ENCODE data around the gene ZNF70.

DNA sequence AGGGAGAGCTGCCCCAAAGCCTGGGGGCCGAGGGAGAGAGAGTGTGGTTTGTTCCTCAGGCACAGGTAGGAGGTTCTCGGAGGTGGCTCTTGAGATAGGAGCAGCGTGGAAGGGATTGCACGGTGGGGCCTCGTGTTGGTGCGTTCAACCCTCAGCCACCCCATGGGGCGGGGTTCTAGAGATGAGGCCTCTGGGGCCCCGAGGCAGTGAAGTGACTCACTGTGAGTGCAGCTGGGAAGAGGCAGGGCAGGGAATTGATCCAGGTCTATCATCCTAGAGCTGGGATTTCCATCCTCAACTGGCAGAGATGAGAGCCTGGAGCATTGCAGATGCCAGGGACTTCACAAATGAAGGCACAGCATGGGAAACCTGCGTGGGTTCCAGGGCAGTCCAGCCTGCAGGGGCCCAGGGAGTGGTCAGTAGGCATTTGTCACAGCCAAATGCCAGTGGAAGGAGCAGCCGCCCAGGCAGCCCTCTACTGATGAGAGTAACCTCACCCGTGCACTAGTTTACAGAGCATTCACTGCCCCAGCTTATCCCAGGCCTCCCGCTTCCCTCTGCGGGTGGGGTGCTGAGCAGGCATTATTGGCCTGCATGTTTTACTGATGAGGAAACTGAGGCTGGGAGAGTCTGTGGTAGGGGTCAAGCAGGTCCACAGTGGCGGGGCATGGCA is 30.7 kb upstream of the ZNF70 start:
- TF ChIP-seq, protein P1, sequence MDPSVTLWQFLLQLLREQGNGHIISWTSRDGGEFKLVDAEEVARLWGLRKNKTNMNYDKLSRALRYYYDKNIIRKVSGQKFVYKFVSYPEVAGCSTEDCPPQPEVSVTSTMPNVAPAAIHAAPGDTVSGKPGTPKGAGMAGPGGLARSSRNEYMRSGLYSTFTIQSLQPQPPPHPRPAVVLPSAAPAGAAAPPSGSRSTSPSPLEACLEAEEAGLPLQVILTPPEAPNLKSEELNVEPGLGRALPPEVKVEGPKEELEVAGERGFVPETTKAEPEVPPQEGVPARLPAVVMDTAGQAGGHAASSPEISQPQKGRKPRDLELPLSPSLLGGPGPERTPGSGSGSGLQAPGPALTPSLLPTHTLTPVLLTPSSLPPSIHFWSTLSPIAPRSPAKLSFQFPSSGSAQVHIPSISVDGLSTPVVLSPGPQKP (IDR thresholded peaks at IDR 0.05; ENCODE audit: low read depth, low read length) = no peak
- TF ChIP-seq, protein P2, sequence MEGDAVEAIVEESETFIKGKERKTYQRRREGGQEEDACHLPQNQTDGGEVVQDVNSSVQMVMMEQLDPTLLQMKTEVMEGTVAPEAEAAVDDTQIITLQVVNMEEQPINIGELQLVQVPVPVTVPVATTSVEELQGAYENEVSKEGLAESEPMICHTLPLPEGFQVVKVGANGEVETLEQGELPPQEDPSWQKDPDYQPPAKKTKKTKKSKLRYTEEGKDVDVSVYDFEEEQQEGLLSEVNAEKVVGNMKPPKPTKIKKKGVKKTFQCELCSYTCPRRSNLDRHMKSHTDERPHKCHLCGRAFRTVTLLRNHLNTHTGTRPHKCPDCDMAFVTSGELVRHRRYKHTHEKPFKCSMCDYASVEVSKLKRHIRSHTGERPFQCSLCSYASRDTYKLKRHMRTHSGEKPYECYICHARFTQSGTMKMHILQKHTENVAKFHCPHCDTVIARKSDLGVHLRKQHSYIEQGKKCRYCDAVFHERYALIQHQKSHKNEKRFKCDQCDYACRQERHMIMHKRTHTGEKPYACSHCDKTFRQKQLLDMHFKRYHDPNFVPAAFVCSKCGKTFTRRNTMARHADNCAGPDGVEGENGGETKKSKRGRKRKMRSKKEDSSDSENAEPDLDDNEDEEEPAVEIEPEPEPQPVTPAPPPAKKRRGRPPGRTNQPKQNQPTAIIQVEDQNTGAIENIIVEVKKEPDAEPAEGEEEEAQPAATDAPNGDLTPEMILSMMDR (IDR thresholded peaks at IDR 0.05 in 2 of 3, conservative IDR thresholded peaks at IDR 0.05 in 1 of 3; ENCODE audit: control insufficient read depth in 2 of 3, extremely low read depth in 1 of 3, insufficient read depth in 1 of 3, low read depth in 3 of 3, low read length in 3 of 3) = no peak
- TF ChIP-seq FOXK2 (IDR thresholded peaks at IDR 0.05) (no peak), RAD21 (IDR thresholded peaks at IDR 0.05; ENCODE audit: insufficient read depth, low read depth, low read length) (no peak)
- TF ChIP-seq, protein P3, sequence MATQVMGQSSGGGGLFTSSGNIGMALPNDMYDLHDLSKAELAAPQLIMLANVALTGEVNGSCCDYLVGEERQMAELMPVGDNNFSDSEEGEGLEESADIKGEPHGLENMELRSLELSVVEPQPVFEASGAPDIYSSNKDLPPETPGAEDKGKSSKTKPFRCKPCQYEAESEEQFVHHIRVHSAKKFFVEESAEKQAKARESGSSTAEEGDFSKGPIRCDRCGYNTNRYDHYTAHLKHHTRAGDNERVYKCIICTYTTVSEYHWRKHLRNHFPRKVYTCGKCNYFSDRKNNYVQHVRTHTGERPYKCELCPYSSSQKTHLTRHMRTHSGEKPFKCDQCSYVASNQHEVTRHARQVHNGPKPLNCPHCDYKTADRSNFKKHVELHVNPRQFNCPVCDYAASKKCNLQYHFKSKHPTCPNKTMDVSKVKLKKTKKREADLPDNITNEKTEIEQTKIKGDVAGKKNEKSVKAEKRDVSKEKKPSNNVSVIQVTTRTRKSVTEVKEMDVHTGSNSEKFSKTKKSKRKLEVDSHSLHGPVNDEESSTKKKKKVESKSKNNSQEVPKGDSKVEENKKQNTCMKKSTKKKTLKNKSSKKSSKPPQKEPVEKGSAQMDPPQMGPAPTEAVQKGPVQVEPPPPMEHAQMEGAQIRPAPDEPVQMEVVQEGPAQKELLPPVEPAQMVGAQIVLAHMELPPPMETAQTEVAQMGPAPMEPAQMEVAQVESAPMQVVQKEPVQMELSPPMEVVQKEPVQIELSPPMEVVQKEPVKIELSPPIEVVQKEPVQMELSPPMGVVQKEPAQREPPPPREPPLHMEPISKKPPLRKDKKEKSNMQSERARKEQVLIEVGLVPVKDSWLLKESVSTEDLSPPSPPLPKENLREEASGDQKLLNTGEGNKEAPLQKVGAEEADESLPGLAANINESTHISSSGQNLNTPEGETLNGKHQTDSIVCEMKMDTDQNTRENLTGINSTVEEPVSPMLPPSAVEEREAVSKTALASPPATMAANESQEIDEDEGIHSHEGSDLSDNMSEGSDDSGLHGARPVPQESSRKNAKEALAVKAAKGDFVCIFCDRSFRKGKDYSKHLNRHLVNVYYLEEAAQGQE (IDR thresholded peaks at IDR 0.05; ENCODE audit: low read depth, low read length) = no peak
- TF ChIP-seq, protein P4, sequence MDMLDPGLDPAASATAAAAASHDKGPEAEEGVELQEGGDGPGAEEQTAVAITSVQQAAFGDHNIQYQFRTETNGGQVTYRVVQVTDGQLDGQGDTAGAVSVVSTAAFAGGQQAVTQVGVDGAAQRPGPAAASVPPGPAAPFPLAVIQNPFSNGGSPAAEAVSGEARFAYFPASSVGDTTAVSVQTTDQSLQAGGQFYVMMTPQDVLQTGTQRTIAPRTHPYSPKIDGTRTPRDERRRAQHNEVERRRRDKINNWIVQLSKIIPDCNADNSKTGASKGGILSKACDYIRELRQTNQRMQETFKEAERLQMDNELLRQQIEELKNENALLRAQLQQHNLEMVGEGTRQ (IDR thresholded peaks at IDR 0.05; ENCODE audit: borderline replicate concordance, low read depth, low read length) = no peak
